Measurements from ENCODE around the gene LPP. TPM values are rescaled to one million over a fixed set of nuclear protein-coding genes. Genes with fewer than 3 reads are reported as not detected.

LPP gene
- total RNA-seq, 1 experiment from 2014 or later = 54.0 TPM

DNA sequence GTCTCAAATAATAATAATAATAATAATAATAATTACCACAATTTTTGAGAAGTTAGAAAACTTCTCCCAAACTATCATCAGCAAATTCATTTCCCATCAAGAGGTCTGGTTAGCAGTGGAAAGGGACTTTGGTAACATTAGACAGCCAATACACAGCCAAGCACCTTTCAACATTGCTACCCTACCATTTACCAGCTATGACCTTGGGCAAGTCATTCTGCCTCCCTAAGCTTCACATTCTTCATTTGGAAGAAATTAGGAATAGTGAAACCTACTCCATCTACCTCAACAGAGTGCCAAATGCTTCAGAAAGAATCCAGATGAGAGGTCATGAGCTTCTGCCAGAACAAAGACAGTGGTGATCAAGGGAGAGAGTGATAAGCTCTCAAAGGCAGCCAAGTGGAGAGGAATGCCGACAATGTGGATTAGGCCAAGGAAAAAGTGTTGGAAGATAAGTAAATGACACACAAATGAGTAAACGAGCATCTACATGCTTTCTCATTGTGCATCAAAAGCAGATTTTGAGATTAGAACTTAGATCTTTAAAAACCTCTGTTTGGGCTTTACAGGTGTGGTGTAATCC lies 42.9 kb upstream of the LPP start:
- no peak overlapping the region for H2AFZ ChIP-seq (ENCODE audit: low read depth, low read length, poor library complexity, severe bottlenecking)
- intact Hi-C loops (cut with micrococcal nuclease) = no loop called here
- no peaks in the 10 kb centered on the region for H3K79me2 ChIP-seq (ENCODE audit: insufficient read depth, low read length)
- no peak overlapping the region for H3K27ac ChIP-seq (ENCODE audit: low read depth, low read length)
- no peak for TF ChIP-seq EGR1 (IDR thresholded peaks at IDR 0.05; ENCODE audit: low read depth)
- TF ChIP-seq ELF1 (IDR thresholded peaks at IDR 0.05; ENCODE audit: borderline replicate concordance, low read depth) = no peak
- no peak for TF ChIP-seq POLR2AphosphoS5 (IDR thresholded peaks at IDR 0.05; ENCODE audit: low read depth, low read length)
- TF ChIP-seq, protein P1, sequence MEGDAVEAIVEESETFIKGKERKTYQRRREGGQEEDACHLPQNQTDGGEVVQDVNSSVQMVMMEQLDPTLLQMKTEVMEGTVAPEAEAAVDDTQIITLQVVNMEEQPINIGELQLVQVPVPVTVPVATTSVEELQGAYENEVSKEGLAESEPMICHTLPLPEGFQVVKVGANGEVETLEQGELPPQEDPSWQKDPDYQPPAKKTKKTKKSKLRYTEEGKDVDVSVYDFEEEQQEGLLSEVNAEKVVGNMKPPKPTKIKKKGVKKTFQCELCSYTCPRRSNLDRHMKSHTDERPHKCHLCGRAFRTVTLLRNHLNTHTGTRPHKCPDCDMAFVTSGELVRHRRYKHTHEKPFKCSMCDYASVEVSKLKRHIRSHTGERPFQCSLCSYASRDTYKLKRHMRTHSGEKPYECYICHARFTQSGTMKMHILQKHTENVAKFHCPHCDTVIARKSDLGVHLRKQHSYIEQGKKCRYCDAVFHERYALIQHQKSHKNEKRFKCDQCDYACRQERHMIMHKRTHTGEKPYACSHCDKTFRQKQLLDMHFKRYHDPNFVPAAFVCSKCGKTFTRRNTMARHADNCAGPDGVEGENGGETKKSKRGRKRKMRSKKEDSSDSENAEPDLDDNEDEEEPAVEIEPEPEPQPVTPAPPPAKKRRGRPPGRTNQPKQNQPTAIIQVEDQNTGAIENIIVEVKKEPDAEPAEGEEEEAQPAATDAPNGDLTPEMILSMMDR (IDR thresholded peaks at IDR 0.05 in 2 of 3, conservative IDR thresholded peaks at IDR 0.05 in 1 of 3; ENCODE audit: borderline replicate concordance in 1 of 3, insufficient read depth in 1 of 3, low read depth in 2 of 3, low read length in 2 of 3) = no peak
- TF ChIP-seq, protein P2, sequence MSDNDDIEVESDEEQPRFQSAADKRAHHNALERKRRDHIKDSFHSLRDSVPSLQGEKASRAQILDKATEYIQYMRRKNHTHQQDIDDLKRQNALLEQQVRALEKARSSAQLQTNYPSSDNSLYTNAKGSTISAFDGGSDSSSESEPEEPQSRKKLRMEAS (IDR thresholded peaks at IDR 0.05) = no peak
- no peak for TF ChIP-seq CEBPB (IDR thresholded peaks at IDR 0.05; ENCODE audit: low read depth)
- TF ChIP-seq SIN3A (IDR thresholded peaks at IDR 0.05; ENCODE audit: low read depth) = no peak
- no peak for TF ChIP-seq TCF7L2 (IDR thresholded peaks at IDR 0.05; ENCODE audit: borderline replicate concordance, extremely low read depth, insufficient read depth, insufficient read length)
- no peak for TF ChIP-seq ZFX (IDR thresholded peaks at IDR 0.05)
- TF ChIP-seq, protein P3, sequence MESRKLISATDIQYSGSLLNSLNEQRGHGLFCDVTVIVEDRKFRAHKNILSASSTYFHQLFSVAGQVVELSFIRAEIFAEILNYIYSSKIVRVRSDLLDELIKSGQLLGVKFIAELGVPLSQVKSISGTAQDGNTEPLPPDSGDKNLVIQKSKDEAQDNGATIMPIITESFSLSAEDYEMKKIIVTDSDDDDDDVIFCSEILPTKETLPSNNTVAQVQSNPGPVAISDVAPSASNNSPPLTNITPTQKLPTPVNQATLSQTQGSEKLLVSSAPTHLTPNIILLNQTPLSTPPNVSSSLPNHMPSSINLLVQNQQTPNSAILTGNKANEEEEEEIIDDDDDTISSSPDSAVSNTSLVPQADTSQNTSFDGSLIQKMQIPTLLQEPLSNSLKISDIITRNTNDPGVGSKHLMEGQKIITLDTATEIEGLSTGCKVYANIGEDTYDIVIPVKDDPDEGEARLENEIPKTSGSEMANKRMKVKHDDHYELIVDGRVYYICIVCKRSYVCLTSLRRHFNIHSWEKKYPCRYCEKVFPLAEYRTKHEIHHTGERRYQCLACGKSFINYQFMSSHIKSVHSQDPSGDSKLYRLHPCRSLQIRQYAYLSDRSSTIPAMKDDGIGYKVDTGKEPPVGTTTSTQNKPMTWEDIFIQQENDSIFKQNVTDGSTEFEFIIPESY (IDR thresholded peaks at IDR 0.05; ENCODE audit: extremely low read depth, insufficient replicate concordance, low read length) = no peak
- TF ChIP-seq POLR2A (IDR thresholded peaks at IDR 0.05; ENCODE audit: borderline replicate concordance, extremely low read depth, insufficient read depth, insufficient read length) = no peak
- TF ChIP-seq EZH2phosphoT487 (IDR thresholded peaks at IDR 0.05; ENCODE audit: borderline replicate concordance) = no peak
- no peak for TF ChIP-seq SRF (IDR thresholded peaks at IDR 0.05; ENCODE audit: low read depth)
- ATAC-seq (no peak), DNase-seq (ENCODE audit: low read depth, low spot score) (no peak)
- H3K9ac ChIP-seq (ENCODE audit: low read length) = no peak overlapping the region
- no peaks in the 10 kb centered on the region; the same call in 1 of the 2 replicates for H3K27me3 ChIP-seq (ENCODE audit: insufficient read depth, low read length)
- CTCF ChIA-PET = no interaction called here
- RAD21 ChIA-PET (ENCODE audit: low non-redundant PET in 1 of 2, low total read pairs in 2 of 2, uncharacterized antibody in 2 of 2, unreplicated experiment in 2 of 2) = no interaction called here
- H3K4me3 ChIP-seq (replicated peaks in 1 of 2; ENCODE audit: low read depth in 1 of 2, low read length in 2 of 2) = no peak overlapping the region
- H3K9me2 ChIP-seq (ENCODE audit: insufficient read depth) = no peaks in the 10 kb centered on the region
- no peaks in the 10 kb centered on the region for H4K20me1 ChIP-seq (ENCODE audit: insufficient read depth)
- POLR2A ChIA-PET = no interaction called here
- no peaks in the 10 kb centered on the region for H3K36me3 ChIP-seq (ENCODE audit: control insufficient read depth in 1 of 2, insufficient read depth in 2 of 2, low read length in 2 of 2)
- no peaks in the 10 kb centered on the region for H3K4me1 ChIP-seq (ENCODE audit: control insufficient read depth in 1 of 2, insufficient read depth in 2 of 2, low read length in 2 of 2)
- BruUV-seq (replicated peaks) = no TSS peak
- H3K4me2 ChIP-seq (ENCODE audit: low read length) = no peak overlapping the region
- no peaks in the 10 kb centered on the region for H3K9me3 ChIP-seq (ENCODE audit: control insufficient read depth in 1 of 2, insufficient read depth in 1 of 2, low read depth in 1 of 2, low read length in 2 of 2)
